GM23248 (cell line): ENCODE results near the gene TWIST2. TPM values are rescaled to one million over a fixed set of nuclear protein-coding genes. Genes with fewer than 3 reads are reported as not detected.

Experiments
- DNase-seq: peaks from one replicate; pipeline ENCODE4 v3.0.0-alpha.2; 2015
- H2AFZ ChIP-seq: fragments of 200-600 bp; sonication (generic); 2 replicates; pipeline ENCODE4 v1.6.1; 2016; ENCODE audit warnings: antibody characterized with exemption
- H3F3A ChIP-seq: fragments of 200-600 bp; sonication (generic); 2 replicates; pipeline ENCODE4 v1.6.1; 2016; ENCODE audit warnings: mild to moderate bottlenecking, antibody characterized with exemption, mixed run types; ENCODE audit not compliant: insufficient read depth
- H3K27ac ChIP-seq: fragments of 200-600 bp; sonication (generic); 2 replicates; pipeline ENCODE4 v1.5.1; 2016; ENCODE audit warnings: mild to moderate bottlenecking
- H3K27me3 ChIP-seq: fragments of 200-600 bp; sonication (generic); replicated peaks from 2 replicates; pipeline ENCODE4 v1.6.1; 2016; ENCODE audit warnings: mild to moderate bottlenecking; ENCODE audit not compliant: insufficient read depth
- H3K36me3 ChIP-seq: fragments of 200-600 bp; sonication (generic); 2 replicates; pipeline ENCODE4 v1.6.1; 2016; ENCODE audit warnings: low read depth, mild to moderate bottlenecking
- H3K4me1 ChIP-seq: fragments of 200-600 bp; sonication (generic); 2 replicates; pipeline ENCODE4 v1.6.1; 2016; ENCODE audit warnings: mild to moderate bottlenecking; ENCODE audit not compliant: insufficient read depth
- H3K4me2 ChIP-seq: fragments of 200-600 bp; sonication (generic); one replicate; pipeline ENCODE4 v1.6.1; 2016; ENCODE audit warnings: mild to moderate bottlenecking; ENCODE audit not compliant: unreplicated experiment
- H3K4me3 ChIP-seq: fragments of 200-600 bp; sonication (generic); 2 replicates; pipeline ENCODE4 v1.5.1; 2016; ENCODE audit warnings: mild to moderate bottlenecking
- H3K79me2 ChIP-seq: fragments of 200-600 bp; sonication (generic); 2 replicates; pipeline ENCODE4 v1.6.1; 2016; ENCODE audit warnings: mild to moderate bottlenecking; ENCODE audit not compliant: insufficient read depth
- H3K9ac ChIP-seq: fragments of 200-600 bp; sonication (generic); 2 replicates; pipeline ENCODE4 v1.6.1; 2016; ENCODE audit warnings: mild to moderate bottlenecking
- H3K9me2 ChIP-seq: fragments of 200-600 bp; sonication (generic); 2 replicates; pipeline ENCODE4 v1.6.1; 2016; ENCODE audit warnings: mixed run types, mild to moderate bottlenecking, moderate library complexity; ENCODE audit not compliant: insufficient read depth
- H3K9me3 ChIP-seq: fragments of 200-600 bp; sonication (generic); one replicate; pipeline ENCODE4 v1.6.1; 2017; ENCODE audit warnings: low read depth
- H4K20me1 ChIP-seq: fragments of 200-600 bp; sonication (generic); 2 replicates; pipeline ENCODE4 v1.6.0; 2016; ENCODE audit not compliant: insufficient read depth
- EZH2 ChIP-seq: fragments of 200-600 bp; sonication (generic); IDR thresholded peaks from 2 replicates; pipeline ENCODE4 v1.6.1; 2018; ENCODE audit warnings: antibody characterized with exemption, mild to moderate bottlenecking; ENCODE audit not compliant: insufficient read depth, poor library complexity, severe bottlenecking
- EZH2phosphoT487 ChIP-seq: fragments of 200-600 bp; sonication (generic); IDR thresholded peaks from 2 replicates; pipeline ENCODE4 v1.6.1; 2018; ENCODE audit warnings: antibody characterized with exemption, moderate library complexity, mild to moderate bottlenecking, low read depth; ENCODE audit not compliant: insufficient read depth
- WGBS, 2 experiments: methylation state at CpG; one replicate each; pipeline ENCODE4 v1.1.6; 2015 to 2017; ENCODE audit warnings: low lambda C conversion rate in 2 of 2, low coverage in 1 of 2; ENCODE audit errors: missing lambda C conversion rate in 2 of 2; 5-methylcytosine and 5-hydroxymethylcytosine counted together
- in situ Hi-C: fragments of 300-500 bp; cut with MboI; formaldehyde crosslinking; loops from 2 replicates; pipeline ENCODE4 v1.15.0; 2020
- polyA plus RNA-seq: library from polyadenylated mRNA; unstranded; fragments of >200 nt; fragmentation: Nextera tagmentation; extraction: Ambion mirVana; gene quantifications from 2 replicates; pipeline ENCODE4 v1.2.1, GENCODE V29; 2016
- total RNA-seq: library from RNA; depleted of rRNA; stranded (reverse); fragments of >200 nt; shearing (Covaris generic); gene quantifications from 2 replicates; pipeline ENCODE4 v1.2.3, GENCODE V29; 2014

Gene TWIST2
- total and polyA plus RNA-seq, 2 experiments from 2014 or later: 248 to 544 TPM

GRCh38 chr2:238814815-238815214 is 33.1 kb upstream of the TWIST2 start:
- no peak for TF ChIP-seq EZH2phosphoT487
- no peak for TF ChIP-seq EZH2
- Histone ChIP-seq H3K9ac (no peak overlapping the region), H3K79me2 (no peaks in the 10 kb centered on the region), H3F3A (peaks cover 16% of the 10 kb centered on the region), H2AFZ (no peak overlapping the region), H4K20me1 (no peaks in the 10 kb centered on the region), H3K9me3 (no peaks in the 10 kb centered on the region), H3K4me3 (no peak overlapping the region), H3K4me2 (no peak overlapping the region), H3K27me3 (no peaks in the 10 kb centered on the region), H3K9me2 (no peaks in the 10 kb centered on the region), H3K4me1 (peaks cover 18% of the 10 kb centered on the region), H3K27ac (no peak overlapping the region), H3K36me3 (no peaks in the 10 kb centered on the region)
- no peak for DNase-seq
- 88 to 99% methylated on average over 4 of the region's 4 CpGs for WGBS, 2 experiments
- in situ Hi-C loops: no loop called here

DNA sequence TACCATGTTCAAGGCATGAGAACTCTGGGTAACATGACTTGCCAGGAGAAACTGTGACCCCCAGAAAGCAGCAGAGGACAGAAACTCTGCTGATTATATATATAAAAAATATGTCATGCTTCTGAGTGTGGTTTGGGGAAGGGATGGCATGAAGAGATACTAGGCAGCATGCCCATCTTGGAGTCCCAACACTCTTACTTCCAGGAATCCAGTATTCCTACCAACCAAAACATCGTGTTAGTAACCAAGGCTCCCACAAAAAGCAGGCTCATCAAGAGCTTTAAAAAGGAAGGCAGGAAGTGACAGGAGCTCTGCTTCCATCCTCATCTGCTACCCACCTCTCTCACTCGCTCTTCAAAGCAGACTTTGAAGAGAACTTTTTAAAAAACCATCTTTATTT is 31.6 kb upstream of the TWIST2 start:
- Histone ChIP-seq H3K27ac (no peak overlapping the region), H3K9ac (no peak overlapping the region), H3F3A (peaks cover 17% of the 10 kb centered on the region), H3K4me2 (no peak overlapping the region), H3K27me3 (no peaks in the 10 kb centered on the region), H2AFZ (no peak overlapping the region), H3K79me2 (no peaks in the 10 kb centered on the region), H3K4me1 (peaks cover 17% of the 10 kb centered on the region), H4K20me1 (no peaks in the 10 kb centered on the region), H3K9me2 (no peaks in the 10 kb centered on the region), H3K36me3 (no peaks in the 10 kb centered on the region), H3K4me3 (no peak overlapping the region), H3K9me3 (no peaks in the 10 kb centered on the region)
- WGBS, 2 experiments: 41 to 45% methylated on average over 2 of the region's 2 CpGs
- no peak for TF ChIP-seq EZH2phosphoT487
- in situ Hi-C loops: no loop called here
- DNase-seq: peak; percentile 46

- no peaks in the 10 kb centered on the region for H3K36me3 ChIP-seq
- WGBS, 2 experiments: 96 to 97% methylated on average over 5 of the region's 5 CpGs
- H3K4me2 ChIP-seq: no peak overlapping the region
- no peak for TF ChIP-seq EZH2
- TF ChIP-seq EZH2phosphoT487: no peak
- H4K20me1 ChIP-seq: no peaks in the 10 kb centered on the region
- no peaks in the 10 kb centered on the region for H3K9me3 ChIP-seq
- H3K9ac ChIP-seq: no peak overlapping the region
- in situ Hi-C loops: no loop called here
- no peak overlapping the region for H2AFZ ChIP-seq
- no peak overlapping the region for H3K27ac ChIP-seq
- H3K4me3 ChIP-seq: no peak overlapping the region
- no peaks in the 10 kb centered on the region for H3K79me2 ChIP-seq
- no peaks in the 10 kb centered on the region for H3K27me3 ChIP-seq
- DNase-seq: no peak
- H3K4me1 ChIP-seq: peaks cover 18% of the 10 kb centered on the region
- H3F3A ChIP-seq: peaks cover 12% of the 10 kb centered on the region
- H3K9me2 ChIP-seq: no peaks in the 10 kb centered on the region
These were observed 30.5 kb upstream of the TWIST2 start for GRCh38 chr2:238817382-238817781.

DNA sequence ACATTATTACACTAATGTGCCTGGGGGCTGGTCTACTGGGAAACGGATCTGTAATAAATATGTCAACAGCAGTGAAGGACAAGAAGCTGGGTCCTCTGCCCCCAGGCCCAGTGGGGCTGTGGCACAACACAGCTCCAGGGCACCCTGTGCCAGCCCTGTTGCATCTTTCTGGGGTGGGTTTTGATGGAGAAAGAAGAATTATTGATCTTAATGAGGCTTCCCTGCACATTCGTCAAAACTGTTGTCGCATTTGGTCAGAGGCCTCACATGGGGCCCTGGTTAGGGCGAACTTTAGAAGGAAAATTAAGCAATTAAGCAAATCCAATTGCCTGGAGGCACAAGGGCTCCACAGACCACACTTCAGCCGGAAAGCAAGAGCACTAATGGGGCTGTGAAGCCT is 30.0 kb upstream of the TWIST2 start:
- Histone ChIP-seq H3K9me3 (no peaks in the 10 kb centered on the region), H3K27me3 (no peaks in the 10 kb centered on the region), H3K4me2 (no peak overlapping the region), H4K20me1 (no peaks in the 10 kb centered on the region), H3F3A (peaks cover 12% of the 10 kb centered on the region), H3K79me2 (no peaks in the 10 kb centered on the region), H3K9ac (no peak overlapping the region), H3K9me2 (no peaks in the 10 kb centered on the region), H3K4me1 (peaks cover 18% of the 10 kb centered on the region), H3K27ac (no peak overlapping the region), H2AFZ (no peak overlapping the region), H3K36me3 (no peaks in the 10 kb centered on the region), H3K4me3 (no peak overlapping the region)
- TF ChIP-seq EZH2 (no peak), EZH2phosphoT487 (no peak)
- DNase-seq: no peak
- WGBS, 2 experiments: 95 to 97% methylated on average over 5 of the region's 5 CpGs
- in situ Hi-C loops: no loop called here

GRCh38 chr2:238818561-238818960 is 29.3 kb upstream of the TWIST2 start:
- WGBS, 2 experiments: 44 to 47% methylated on average over 2 of the region's 2 CpGs
- H3K9ac ChIP-seq: no peak overlapping the region

More at GRCh38 chr2:238818561-238818960, 29.3 kb upstream of the TWIST2 start:
- Histone ChIP-seq H4K20me1 (no peaks in the 10 kb centered on the region), H2AFZ (no peak overlapping the region), H3K27ac (no peak overlapping the region), H3K9me2 (no peaks in the 10 kb centered on the region), H3K4me2 (no peak overlapping the region), H3K9me3 (no peaks in the 10 kb centered on the region), H3K79me2 (no peaks in the 10 kb centered on the region), H3K4me1 (peaks cover 18% of the 10 kb centered on the region), H3K36me3 (no peaks in the 10 kb centered on the region), H3K27me3 (no peaks in the 10 kb centered on the region), H3K4me3 (no peak overlapping the region), H3F3A (peaks cover 12% of the 10 kb centered on the region)
- TF ChIP-seq EZH2: no peak
- no peak for TF ChIP-seq EZH2phosphoT487
- in situ Hi-C loops: no loop called here
- peak; percentile 53 for DNase-seq
